OCI-LY7 (cell line): ENCODE results near the gene SLC13A3. TPM values are rescaled to one million over a fixed set of nuclear protein-coding genes. Genes with fewer than 3 reads are reported as not detected.

Experiments used
- BruUV-seq: library from RNA; stranded (reverse); fragments of 400-500 nt; replicated peaks from 2 replicates; lab custom pipeline; 2021; lab: Mats Ljungman, UMichigan
- CTCF ChIA-PET: fragments of 300-600 bp; sonication (Branson Sonifier 250); formaldehyde crosslinking; loops from one replicate; lab custom pipeline; 2022; ENCODE audit warnings: antibody characterized with exemption; ENCODE audit not compliant: unreplicated experiment; lab: Charles Lee
- POLR2A ChIA-PET: fragments of 300-600 bp; sonication (Branson Sonifier 250); formaldehyde crosslinking; loops from one replicate; lab custom pipeline; 2022; ENCODE audit warnings: antibody characterized with exemption; lab: Charles Lee
- DNase-seq: peaks from one replicate; pipeline ENCODE4 v3.0.0-alpha.2; 2015; ENCODE audit warnings: low spot score
- H2AFZ ChIP-seq: fragments of 200-600 bp; sonication (generic), shearing (Covaris generic); 2 replicates; pipeline ENCODE4 v1.6.1; 2014; ENCODE audit warnings: mild to moderate bottlenecking, antibody characterized with exemption, low read length, moderate library complexity
- H3K27ac ChIP-seq: fragments of 200-600 bp; sonication (generic); 2 replicates; pipeline ENCODE4 v1.5.1; 2014; ENCODE audit warnings: mixed run types, low read depth, mild to moderate bottlenecking, moderate library complexity, low read length, inconsistent platforms; ENCODE audit not compliant: poor library complexity, severe bottlenecking
- H3K36me3 ChIP-seq: fragments of 200-600 bp; sonication (generic); 2 replicates; pipeline ENCODE4 v1.6.1; 2014; ENCODE audit warnings: mild to moderate bottlenecking, antibody characterized with exemption, low read length, moderate library complexity, mixed read lengths; ENCODE audit not compliant: insufficient read depth
- H3K4me1 ChIP-seq: fragments of 200-600 bp; sonication (generic); 2 replicates; pipeline ENCODE4 v1.5.1; 2014; ENCODE audit warnings: mild to moderate bottlenecking, low read length; ENCODE audit not compliant: insufficient read depth, poor library complexity, severe bottlenecking
- H3K4me2 ChIP-seq: fragments of 200-600 bp; sonication (generic); 2 replicates; pipeline ENCODE4 v1.6.1; 2014; ENCODE audit warnings: mild to moderate bottlenecking, low read length
- H3K4me3 ChIP-seq: fragments of 200-600 bp; sonication (generic); 2 replicates; pipeline ENCODE4 v1.5.1; 2014; ENCODE audit warnings: mild to moderate bottlenecking, low read depth, low read length; ENCODE audit not compliant: poor library complexity, severe bottlenecking
- H3K79me2 ChIP-seq: fragments of 200-600 bp; sonication (generic); 2 replicates; pipeline ENCODE4 v1.6.1; 2016; ENCODE audit warnings: low read depth, mild to moderate bottlenecking, low read length, moderate library complexity, mixed read lengths; ENCODE audit not compliant: insufficient read depth
- H3K9me2 ChIP-seq: fragments of 200-600 bp; sonication (generic); 2 replicates; pipeline ENCODE4 v1.6.1; 2016; ENCODE audit warnings: mild to moderate bottlenecking, low read length, mixed read lengths; ENCODE audit not compliant: insufficient read depth
- H3K9me3 ChIP-seq: fragments of 200-600 bp; sonication (generic); 2 replicates; pipeline ENCODE4 v1.6.1; 2014; ENCODE audit warnings: mild to moderate bottlenecking, mixed run types, low read length, mixed read lengths
- H4K20me1 ChIP-seq: fragments of 200-600 bp; sonication (generic); 2 replicates; pipeline ENCODE4 v1.6.1; 2014; ENCODE audit warnings: mild to moderate bottlenecking, antibody characterized with exemption, low read length, moderate library complexity, mixed read lengths; ENCODE audit not compliant: insufficient read depth
- EZH2phosphoT487 ChIP-seq: fragments of 200-600 bp; sonication (generic); IDR thresholded peaks from 2 replicates; pipeline ENCODE4 v1.6.1; 2018; ENCODE audit warnings: low read depth, borderline replicate concordance, mild to moderate bottlenecking, mixed run types, antibody characterized with exemption, low read length, moderate library complexity, mixed read lengths
- intact Hi-C: fragments of 100-400 bp; cut with micrococcal nuclease; formaldehyde crosslinking; loops from one replicate; pipeline ENCODE4 v1.10.0; 2022; ENCODE audit not compliant: unreplicated experiment
- total RNA-seq, 2 experiments: library from RNA; depleted of rRNA in 1 of 2; stranded (reverse); fragments of >200 nt in 1 of 2; shearing (Covaris generic) in 1 of 2; gene quantifications; 2 replicates each; pipeline ENCODE4 v1.2.3, GENCODE V29; 2014 to 2022
- TF ChIP-seq, protein P1 (sequence below): fragments of 200-600 bp; sonication (generic); conservative IDR thresholded peaks from 2 replicates; pipeline ENCODE4 v1.5.1; 2014; ENCODE audit warnings: mild to moderate bottlenecking, antibody characterized with exemption, low read length, moderate library complexity, mixed read lengths

SLC13A3 gene
- total RNA-seq, 2 experiments from 2014 or later = not detected

- H3K4me2 ChIP-seq = no peak overlapping the region
- intact Hi-C loops = no loop called here
- H3K36me3 ChIP-seq = no peaks in the 10 kb centered on the region
- no TSS peak for BruUV-seq
- H3K4me3 ChIP-seq = no peak overlapping the region
- no peak for DNase-seq
- TF ChIP-seq EZH2phosphoT487 = no peak
- TF ChIP-seq, protein P1, sequence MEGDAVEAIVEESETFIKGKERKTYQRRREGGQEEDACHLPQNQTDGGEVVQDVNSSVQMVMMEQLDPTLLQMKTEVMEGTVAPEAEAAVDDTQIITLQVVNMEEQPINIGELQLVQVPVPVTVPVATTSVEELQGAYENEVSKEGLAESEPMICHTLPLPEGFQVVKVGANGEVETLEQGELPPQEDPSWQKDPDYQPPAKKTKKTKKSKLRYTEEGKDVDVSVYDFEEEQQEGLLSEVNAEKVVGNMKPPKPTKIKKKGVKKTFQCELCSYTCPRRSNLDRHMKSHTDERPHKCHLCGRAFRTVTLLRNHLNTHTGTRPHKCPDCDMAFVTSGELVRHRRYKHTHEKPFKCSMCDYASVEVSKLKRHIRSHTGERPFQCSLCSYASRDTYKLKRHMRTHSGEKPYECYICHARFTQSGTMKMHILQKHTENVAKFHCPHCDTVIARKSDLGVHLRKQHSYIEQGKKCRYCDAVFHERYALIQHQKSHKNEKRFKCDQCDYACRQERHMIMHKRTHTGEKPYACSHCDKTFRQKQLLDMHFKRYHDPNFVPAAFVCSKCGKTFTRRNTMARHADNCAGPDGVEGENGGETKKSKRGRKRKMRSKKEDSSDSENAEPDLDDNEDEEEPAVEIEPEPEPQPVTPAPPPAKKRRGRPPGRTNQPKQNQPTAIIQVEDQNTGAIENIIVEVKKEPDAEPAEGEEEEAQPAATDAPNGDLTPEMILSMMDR = no peak
- no peaks in the 10 kb centered on the region for H3K9me3 ChIP-seq
- ChIA-PET CTCF (no interaction called here), POLR2A (no interaction called here)
- no peaks in the 10 kb centered on the region for H3K4me1 ChIP-seq
- H4K20me1 ChIP-seq = no peaks in the 10 kb centered on the region
- H3K79me2 ChIP-seq = no peaks in the 10 kb centered on the region
- no peaks in the 10 kb centered on the region for H3K9me2 ChIP-seq
- no peak overlapping the region for H3K27ac ChIP-seq
- no peak overlapping the region for H2AFZ ChIP-seq
Measured at GRCh38 chr20:46639587-46639986, 11.7 kb downstream of the SLC13A3 start.

- no peaks in the 10 kb centered on the region for H4K20me1 ChIP-seq
- no peaks in the 10 kb centered on the region for H3K79me2 ChIP-seq
- no peaks in the 10 kb centered on the region for H3K9me2 ChIP-seq
- ChIA-PET CTCF (no interaction called here), POLR2A (no interaction called here)
- intact Hi-C loops = no loop called here
- no peak overlapping the region for H3K27ac ChIP-seq
- no peaks in the 10 kb centered on the region for H3K36me3 ChIP-seq
- BruUV-seq = no TSS peak
- H3K4me3 ChIP-seq = no peak overlapping the region
- no peaks in the 10 kb centered on the region for H3K4me1 ChIP-seq
- H3K9me3 ChIP-seq = no peaks in the 10 kb centered on the region
- no peak for TF ChIP-seq EZH2phosphoT487
- TF ChIP-seq, protein P1 = no peak
- DNase-seq = no peak
- H2AFZ ChIP-seq = no peak overlapping the region
- H3K4me2 ChIP-seq = no peak overlapping the region
Measured at GRCh38 chr20:46638898-46639274, 12.4 kb downstream of the SLC13A3 start.

DNA sequence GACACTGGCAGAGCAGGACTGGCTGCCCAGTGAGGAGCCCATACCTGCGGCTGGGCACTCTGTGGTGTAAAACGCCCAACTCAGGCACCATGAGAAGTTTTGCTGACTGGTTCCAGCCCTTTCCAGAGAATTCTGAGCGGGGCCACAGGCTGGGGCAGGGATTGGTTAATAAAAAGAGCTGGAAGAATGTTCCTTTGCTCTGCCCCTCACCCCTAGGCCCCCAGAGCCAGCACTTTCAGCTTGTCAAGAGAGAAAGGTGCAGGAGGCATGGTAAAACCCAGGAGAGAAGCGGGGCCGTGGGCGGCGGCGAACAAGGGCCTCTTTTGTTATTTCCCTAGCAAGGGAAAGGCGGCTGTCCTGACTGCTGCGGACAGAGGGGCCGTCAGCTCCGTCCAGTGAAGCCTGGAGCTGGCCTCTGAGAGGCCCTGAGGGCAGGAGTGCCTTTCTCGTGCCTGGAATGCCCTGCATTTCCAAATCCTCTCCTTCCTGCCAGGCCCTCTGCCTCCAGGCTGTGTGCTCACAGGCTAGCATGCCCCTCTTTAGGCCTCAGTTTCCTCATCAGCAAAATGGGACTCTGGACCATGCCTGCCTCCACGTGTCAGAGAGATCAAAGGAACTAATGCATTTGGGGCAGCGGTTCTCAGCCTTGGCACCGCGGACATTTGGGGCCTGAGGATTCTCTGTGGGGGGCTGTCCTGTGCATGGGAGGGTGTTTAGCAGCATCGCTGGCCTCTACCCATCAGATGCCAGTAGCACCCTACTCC is 12.9 kb downstream of the SLC13A3 start:
- no TSS peak for BruUV-seq
- H3K79me2 ChIP-seq = no peaks in the 10 kb centered on the region
- no peaks in the 10 kb centered on the region for H3K36me3 ChIP-seq
- no peaks in the 10 kb centered on the region for H4K20me1 ChIP-seq
- ChIA-PET POLR2A (no interaction called here), CTCF (no interaction called here)
- no peak overlapping the region for H3K4me3 ChIP-seq
- TF ChIP-seq, protein P1 = no peak
- no peak for TF ChIP-seq EZH2phosphoT487
- H3K4me2 ChIP-seq = no peak overlapping the region
- no peak for DNase-seq
- intact Hi-C loops = no loop called here
- H3K9me3 ChIP-seq = no peaks in the 10 kb centered on the region
- H3K27ac ChIP-seq = no peak overlapping the region
- no peaks in the 10 kb centered on the region for H3K4me1 ChIP-seq
- no peak overlapping the region for H2AFZ ChIP-seq
- H3K9me2 ChIP-seq = no peaks in the 10 kb centered on the region
